HepG2 (cell line): ENCODE results near the gene SIK3. TPM values are rescaled to one million over a fixed set of nuclear protein-coding genes. Genes with fewer than 3 reads are reported as not detected.

ENCODE experiments used
- DDIT3 ChIP-seq: sonication (generic); formaldehyde crosslinking; IDR thresholded peaks from 2 replicates; pipeline ENCODE4 v1.4.0; 2020; ENCODE audit warnings: mild to moderate bottlenecking, missing genetic modification reagents
- ERF ChIP-seq: IDR thresholded peaks from 2 replicates; pipeline ENCODE4 v1.6.1; 2018; ENCODE audit warnings: missing biosample characterization, missing genetic modification reagents
- FOXO1 ChIP-seq: sonication (generic); formaldehyde crosslinking; IDR thresholded peaks from 2 replicates; pipeline ENCODE4 v1.4.0; 2020; ENCODE audit warnings: missing genetic modification reagents
- IRF9 ChIP-seq: sonication (generic); formaldehyde crosslinking; IDR thresholded peaks from 2 replicates; pipeline ENCODE4 v1.8.0; 2022; ENCODE audit warnings: missing genetic modification reagents, mild to moderate bottlenecking, borderline replicate concordance
- KLF13 ChIP-seq: sonication (generic); formaldehyde crosslinking; IDR thresholded peaks from 2 replicates; pipeline ENCODE4 v1.4.0; 2020; ENCODE audit warnings: mild to moderate bottlenecking, missing genetic modification reagents
- MXD1 ChIP-seq: sonication (generic); formaldehyde crosslinking; IDR thresholded peaks from 2 replicates; pipeline ENCODE4 v1.4.0; 2020; ENCODE audit warnings: mild to moderate bottlenecking, missing genetic modification reagents
- REPIN1 ChIP-seq: sonication (generic); formaldehyde crosslinking; IDR thresholded peaks from 2 replicates; pipeline ENCODE4 v1.8.0; 2022; ENCODE audit warnings: missing genetic modification reagents, low read depth, mild to moderate bottlenecking, borderline replicate concordance
- TFAP4 ChIP-seq: sonication (generic); IDR thresholded peaks from 2 replicates; pipeline ENCODE4 v1.6.1; 2016; ENCODE audit warnings: low read depth, borderline replicate concordance
- THRA ChIP-seq: sonication (generic); formaldehyde crosslinking; IDR thresholded peaks from 2 replicates; pipeline ENCODE4 v1.4.0; 2020; ENCODE audit warnings: missing genetic modification reagents, borderline replicate concordance
- ZNF224 ChIP-seq: sonication (generic); formaldehyde crosslinking; IDR thresholded peaks from 2 replicates; pipeline ENCODE4 v1.5.0; 2020; ENCODE audit warnings: mild to moderate bottlenecking, missing genetic modification reagents
- ZNF382 ChIP-seq: sonication (generic); formaldehyde crosslinking; IDR thresholded peaks from 2 replicates; pipeline ENCODE4 v1.5.0; 2020; ENCODE audit warnings: missing genetic modification reagents, mild to moderate bottlenecking, borderline replicate concordance
- ZNF407 ChIP-seq: sonication (generic); formaldehyde crosslinking; IDR thresholded peaks from one replicate; pipeline ENCODE4 v1.5.1; 2020; ENCODE audit warnings: mild to moderate bottlenecking, missing genetic modification reagents; ENCODE audit errors: not compliant biosample characterization
- ZNF570 ChIP-seq: sonication (generic); formaldehyde crosslinking; IDR thresholded peaks from 2 replicates; pipeline ENCODE4 v1.4.0; 2020; ENCODE audit warnings: mild to moderate bottlenecking, missing genetic modification reagents, borderline replicate concordance
- ZSCAN25 ChIP-seq: sonication (generic); formaldehyde crosslinking; IDR thresholded peaks from 2 replicates; pipeline ENCODE4 v1.8.0; 2022; ENCODE audit warnings: mild to moderate bottlenecking, missing genetic modification reagents
- polyA plus RNA-seq, 8 experiments: library from polyadenylated mRNA; depleted of rRNA in 3 of 8; stranded (reverse) in 7 of 8; unstranded in 1 of 8; fragments of >200 nt; fragmentation: Illumina TruSeq in 4 of 8; extraction: Trizol in 4 of 8; gene quantifications; 2 replicates each; pipeline versions ENCODE4 v1.2.1 to v1.2.3, GENCODE V29; 2011 to 2016; ENCODE audit warnings: low read depth in 4 of 8, missing spikeins in 1 of 8, mixed read lengths in 1 of 8; ENCODE audit not compliant: insufficient read depth in 1 of 8
- total RNA-seq, 5 experiments: library from RNA; depleted of rRNA; stranded (reverse); fragments of >200 nt; fragmentation: Illumina TruSeq; extraction: Trizol; gene quantifications; 2 replicates each; pipeline ENCODE4 v1.2.3, GENCODE V29; 2016; ENCODE audit warnings: low read depth in 1 of 5

The SIK3 gene
- total and polyA plus RNA-seq, 2 of the 13 experiments (the other 11 are each of a cell fraction or from before 2014, with no cell fraction given): 5.7 to 9.8 TPM

DNA sequence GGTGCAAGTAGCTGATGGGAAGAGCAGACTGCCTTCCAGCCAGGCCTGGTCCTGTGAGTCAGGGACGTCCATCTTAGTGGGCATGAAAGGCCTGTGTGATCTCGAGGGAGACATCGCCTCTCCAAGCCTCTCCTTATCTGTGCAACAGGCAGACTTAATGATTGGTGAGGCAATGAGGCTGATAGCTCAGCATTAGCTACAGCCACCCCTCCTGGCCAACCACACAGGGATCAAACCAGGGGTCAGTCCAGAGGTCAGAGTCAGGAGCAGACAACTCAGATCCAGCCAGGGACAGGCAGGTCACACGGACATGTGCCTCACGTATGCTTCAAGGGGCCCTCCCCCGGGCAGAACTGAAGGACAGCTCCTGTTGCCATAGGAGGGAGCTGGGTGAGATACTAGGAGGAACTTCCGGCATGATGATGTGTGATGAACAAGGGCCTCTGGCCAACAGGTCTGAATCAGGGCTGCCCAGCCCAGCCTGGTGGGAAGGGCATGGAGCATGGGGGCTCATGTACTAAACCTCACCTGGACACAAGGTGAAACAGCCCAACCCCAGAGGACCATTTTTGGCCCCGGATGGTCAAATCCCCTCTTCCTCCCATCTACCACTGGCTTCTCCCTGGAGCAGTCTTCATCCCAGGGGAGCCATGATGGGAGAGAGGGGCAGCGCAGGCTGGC is 271.3 kb downstream of the SIK3 start (continued):
- peak; percentile 85; the same call in 1 of the 2 replicates for TF ChIP-seq THRA (CRISPR knock-in tag)
- TF ChIP-seq ZNF382 (CRISPR knock-in tag): no peak
- TF ChIP-seq DDIT3 (CRISPR knock-in tag): no peak
- no peak for TF ChIP-seq ZNF224
- TF ChIP-seq ZNF570 (CRISPR knock-in tag): no peak
- peak; percentile 55; the same call in 1 of the 2 replicates for TF ChIP-seq REPIN1 (CRISPR knock-in tag)
- no peak for TF ChIP-seq KLF13
- TF ChIP-seq ERF (CRISPR knock-in tag): peak; percentile 90
- TF ChIP-seq ZNF407 (CRISPR knock-in tag): no peak
- TF ChIP-seq FOXO1 (CRISPR knock-in tag): peak; percentile 85; the same call in 1 of the 2 replicates
- TF ChIP-seq TFAP4: peak; percentile 71; the same call in 1 of the 2 replicates
- TF ChIP-seq MXD1 (CRISPR knock-in tag): peak; percentile 68; the same call in 1 of the 2 replicates
- peak; percentile 70; the same call in 1 of the 2 replicates for TF ChIP-seq IRF9
- TF ChIP-seq ZSCAN25 (CRISPR knock-in tag): peak; percentile 96
